Thymus (tissue), 14 donors: ENCODE measurements around the gene PLD3. TPM values are rescaled to one million over a fixed set of nuclear protein-coding genes. Genes with fewer than 3 reads are reported as not detected.
A peak's percentile ranks its signal among the peaks of the same experiment; 100 is the strongest.

Experiments
- DNase-seq, 9 donors: peaks; one replicate each; pipeline ENCODE4 v3.0.0-alpha.2; 2013; ENCODE audit warnings: low spot score in 9 of 9, low read depth in 6 of 9, missing footprints in 1 of 9
- H3K27ac ChIP-seq, 2 donors: one replicate each; pipeline ENCODE4 v1.5.1; 2013; ENCODE audit warnings: control low read depth in 1 of 2, low read depth in 1 of 2, low read length in 1 of 2, mild to moderate bottlenecking in 1 of 2, moderate library complexity in 1 of 2
- H3K27me3 ChIP-seq, 2 donors: one replicate each; pipeline ENCODE4 v1.5.1; 2013; ENCODE audit warnings: low read length in 1 of 2; ENCODE audit not compliant: control insufficient read depth in 2 of 2, insufficient read depth in 1 of 2
- H3K36me3 ChIP-seq, 2 donors: one replicate each; pipeline ENCODE4 v1.5.1; 2013; ENCODE audit warnings: low read length in 1 of 2, mild to moderate bottlenecking in 1 of 2, moderate library complexity in 1 of 2; ENCODE audit not compliant: control insufficient read depth in 2 of 2, insufficient read depth in 2 of 2
- H3K4me1 ChIP-seq, 2 donors: one replicate each; pipeline ENCODE4 v1.5.1; 2013; ENCODE audit warnings: low read length in 2 of 2; ENCODE audit not compliant: control insufficient read depth in 2 of 2, insufficient read depth in 2 of 2
- H3K4me3 ChIP-seq, 2 donors: one replicate each; pipeline ENCODE4 v1.5.1; 2013; ENCODE audit warnings: low read length in 2 of 2, control low read depth in 1 of 2, mild to moderate bottlenecking in 1 of 2
- H3K9me3 ChIP-seq, 2 donors: one replicate each; pipeline ENCODE4 v1.5.1; 2013; ENCODE audit warnings: low read length in 1 of 2, mild to moderate bottlenecking in 1 of 2; ENCODE audit not compliant: control insufficient read depth in 2 of 2, insufficient read depth in 1 of 2
- WGBS: extraction: QIAGEN DNeasy Blood & Tissue Kit; methylation state at CpG from one replicate; pipeline ENCODE4 v1.1.7; 2013; 5-methylcytosine and 5-hydroxymethylcytosine counted together
- long read RNA-seq, 10 donors: transcript quantifications; one replicate each; lab custom pipeline, GENCODE V29; 2026
- polyA plus RNA-seq: library from polyadenylated mRNA; stranded (reverse); fragments of 200-250 nt; gene quantifications from one replicate; pipeline ENCODE4 v1.2.3, GENCODE V29; 2013
- total RNA-seq: library from RNA; stranded (reverse); fragments of 120-200 nt; gene quantifications from one replicate; pipeline ENCODE4 v1.2.4, GENCODE V29; 2013
- donor health status: healthy.

PLD3 gene, protein sequence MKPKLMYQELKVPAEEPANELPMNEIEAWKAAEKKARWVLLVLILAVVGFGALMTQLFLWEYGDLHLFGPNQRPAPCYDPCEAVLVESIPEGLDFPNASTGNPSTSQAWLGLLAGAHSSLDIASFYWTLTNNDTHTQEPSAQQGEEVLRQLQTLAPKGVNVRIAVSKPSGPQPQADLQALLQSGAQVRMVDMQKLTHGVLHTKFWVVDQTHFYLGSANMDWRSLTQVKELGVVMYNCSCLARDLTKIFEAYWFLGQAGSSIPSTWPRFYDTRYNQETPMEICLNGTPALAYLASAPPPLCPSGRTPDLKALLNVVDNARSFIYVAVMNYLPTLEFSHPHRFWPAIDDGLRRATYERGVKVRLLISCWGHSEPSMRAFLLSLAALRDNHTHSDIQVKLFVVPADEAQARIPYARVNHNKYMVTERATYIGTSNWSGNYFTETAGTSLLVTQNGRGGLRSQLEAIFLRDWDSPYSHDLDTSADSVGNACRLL
- total RNA-seq (70.3 TPM), polyA plus RNA-seq (108 TPM)
- long read RNA-seq, donor 1, partial matches to known transcripts: 0 of 2 reads
- long read RNA-seq, donor 1, other reads (novel, unspliced or antisense): 0 of 2 reads
- long read RNA-seq, donor 2, transcript PLD3-213 (3 exons, 750 nt): major isoform, 8 of 64 reads
- long read RNA-seq, donor 2, partial matches to known transcripts: 38 of 64 reads
- long read RNA-seq, donor 2, other reads (novel, unspliced or antisense): 9 of 64 reads
- long read RNA-seq, donor 3, partial matches to known transcripts: 20 of 32 reads
- long read RNA-seq, donor 3, other reads (novel, unspliced or antisense): 6 of 32 reads
- long read RNA-seq, donor 4, partial matches to known transcripts: 5 of 9 reads
- long read RNA-seq, donor 4, other reads (novel, unspliced or antisense): 0 of 9 reads
- long read RNA-seq, donor 5, partial matches to known transcripts: 40 of 52 reads
- long read RNA-seq, donor 5, other reads (novel, unspliced or antisense): 7 of 52 reads
- long read RNA-seq, donor 6, transcript PLD3-213 (3 exons, 750 nt): major isoform, 5 of 27 reads
- long read RNA-seq, donor 6, partial matches to known transcripts: 10 of 27 reads
- long read RNA-seq, donor 6, other reads (novel, unspliced or antisense): 8 of 27 reads
- long read RNA-seq, donor 7, partial matches to known transcripts: 14 of 18 reads
- long read RNA-seq, donor 7, other reads (novel, unspliced or antisense): 0 of 18 reads
- long read RNA-seq, donor 8, partial matches to known transcripts: 13 of 16 reads
- long read RNA-seq, donor 8, other reads (novel, unspliced or antisense): 0 of 16 reads
- long read RNA-seq, donor 9, partial matches to known transcripts: 13 of 16 reads
- long read RNA-seq, donor 9, other reads (novel, unspliced or antisense): 0 of 16 reads
- long read RNA-seq, donor 10, partial matches to known transcripts: 13 of 20 reads
- long read RNA-seq, donor 10, other reads (novel, unspliced or antisense): 0 of 20 reads

DNA sequence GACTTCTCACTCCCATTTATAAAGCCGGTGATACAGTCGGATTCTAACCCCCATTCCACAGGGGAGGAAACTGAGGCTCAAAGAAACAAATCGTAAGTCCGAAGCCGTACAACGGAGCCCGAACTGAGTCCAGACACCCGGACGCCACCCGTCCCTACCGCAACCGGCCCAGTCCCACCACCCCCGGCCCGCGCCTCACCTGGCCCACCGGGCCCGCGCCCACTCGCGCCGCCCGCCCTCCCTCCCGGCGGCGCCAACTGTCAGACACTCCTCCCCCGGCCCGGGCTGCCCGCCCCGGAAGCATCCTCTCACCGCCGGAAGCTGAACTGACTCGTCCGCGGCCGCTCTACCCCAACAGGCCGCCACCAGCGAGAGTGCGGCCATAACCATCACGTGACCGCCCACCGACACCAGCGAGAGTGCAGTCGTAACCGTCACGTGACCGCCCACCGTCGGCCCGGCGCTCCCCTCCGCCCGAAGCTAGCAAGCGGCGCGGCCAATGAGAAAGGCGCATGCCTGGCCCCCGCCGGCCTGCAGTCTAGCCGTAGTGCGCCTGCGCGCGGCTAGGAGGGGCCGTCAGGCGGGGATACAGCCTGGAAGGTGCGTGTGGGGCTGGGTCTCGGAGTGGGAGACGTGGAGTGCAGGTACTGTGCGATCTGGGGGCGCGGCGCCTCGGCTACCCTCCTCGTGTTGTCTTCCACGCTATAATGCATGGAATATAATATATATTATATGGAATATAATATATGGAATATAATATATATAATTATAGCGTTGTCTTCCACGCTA, at the start of gene PLD3, which contains the start of gene C19orf47:
Gene PLD3, plus strand, starts transcription at position 571 of the 789 bp plus-strand sequence. CDS start 17,789 bp downstream, outside the sequence.
Gene C19orf47, minus strand, starts transcription at position 273 of the 789 bp plus-strand sequence. CDS start 6,540 bp downstream, outside the sequence.
- Histone ChIP-seq H3K27me3 (no peaks in the 10 kb centered on the region), H3K4me1 (peaks cover 7 to 13% of the 10 kb centered on the region in 2 donors), H3K4me3 (peak within 1 kb of the TSS; percentile 66 to 76), H3K9me3 (no peaks in the 10 kb centered on the region), H3K36me3 (peaks cover 0 to 3% of the 10 kb centered on the region in 2 donors), H3K27ac (peak within 1 kb of the TSS; percentile 82)
- DNase-seq: peak; percentile 91 to 99 (median 97)
- under 1% methylated on average over 77 of the region's 77 CpGs for whole genome bisulfite sequencing

DNA sequence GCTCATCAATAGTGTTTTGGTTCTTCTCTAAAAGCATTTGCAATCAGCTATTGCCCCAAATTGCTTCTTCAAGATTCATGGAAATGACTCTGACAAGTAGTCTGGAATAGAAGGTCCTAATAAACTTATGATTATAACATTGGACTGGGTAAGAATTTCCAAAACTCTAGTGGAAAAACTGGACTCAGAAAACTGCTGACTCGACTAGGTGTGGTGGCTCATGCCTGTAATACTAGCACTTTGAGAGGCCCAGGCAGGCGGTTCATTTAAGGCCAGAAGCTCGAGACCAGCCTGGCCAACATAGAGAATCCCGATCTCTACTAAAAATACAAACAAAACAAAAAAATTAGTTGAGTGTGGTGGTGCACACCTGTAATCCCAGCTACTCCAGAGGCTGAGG, 47.8 kb upstream of the PLD3 start:
- Histone ChIP-seq H3K4me3 (no peak overlapping the region), H3K27ac (no peak overlapping the region), H3K27me3 (no peaks in the 10 kb centered on the region), H3K36me3 (no peaks in the 10 kb centered on the region), H3K4me1 (no peaks in the 10 kb centered on the region), H3K9me3 (no peaks in the 10 kb centered on the region)
- DNase-seq: no peak
- 97% methylated on average over 4 of the region's 4 CpGs for WGBS

DNA sequence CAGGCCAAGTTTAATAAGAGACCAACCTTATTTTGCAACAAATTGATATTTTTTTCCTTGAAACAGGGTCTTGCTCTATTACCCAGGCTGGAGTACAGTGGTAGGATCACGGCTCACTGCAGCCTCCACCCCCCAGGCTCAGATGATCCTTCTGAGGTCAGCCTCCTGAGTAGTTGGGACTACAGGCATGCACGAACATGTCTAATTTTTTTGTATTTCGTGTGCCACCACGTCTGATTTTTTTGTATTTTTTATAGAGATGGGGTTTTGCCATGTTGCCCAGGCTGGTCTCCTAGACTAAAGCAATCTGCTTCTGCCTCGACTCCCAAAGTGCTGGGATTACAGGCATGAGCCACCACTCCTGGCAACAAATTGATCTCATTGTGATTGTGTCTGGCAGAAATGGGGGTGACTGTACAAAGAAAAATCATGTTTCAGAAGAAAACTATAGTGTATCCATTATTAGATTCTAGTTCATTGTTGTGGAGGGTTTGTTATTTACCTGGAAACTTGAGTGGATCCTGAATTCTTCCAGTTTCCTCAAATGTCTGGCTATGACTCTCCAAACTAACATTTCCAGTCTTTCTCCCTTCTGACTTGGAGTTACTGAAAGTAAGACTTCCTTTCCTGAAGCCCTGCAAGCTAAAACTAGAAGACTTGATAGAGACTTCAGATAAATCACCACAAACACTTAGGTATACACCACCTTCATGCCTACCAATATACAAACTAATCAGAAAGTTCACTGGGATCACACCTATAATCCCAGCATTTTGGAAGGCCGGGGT, 46.1 kb upstream of the PLD3 start:
- no peak for DNase-seq
- H3K9me3 ChIP-seq: no peaks in the 10 kb centered on the region
- no peaks in the 10 kb centered on the region for H3K36me3 ChIP-seq
- WGBS: 94% methylated on average over 6 of the region's 6 CpGs
- H3K27me3 ChIP-seq: no peaks in the 10 kb centered on the region
- no peak overlapping the region for H3K27ac ChIP-seq
- no peak overlapping the region for H3K4me3 ChIP-seq
- no peaks in the 10 kb centered on the region for H3K4me1 ChIP-seq

DNA sequence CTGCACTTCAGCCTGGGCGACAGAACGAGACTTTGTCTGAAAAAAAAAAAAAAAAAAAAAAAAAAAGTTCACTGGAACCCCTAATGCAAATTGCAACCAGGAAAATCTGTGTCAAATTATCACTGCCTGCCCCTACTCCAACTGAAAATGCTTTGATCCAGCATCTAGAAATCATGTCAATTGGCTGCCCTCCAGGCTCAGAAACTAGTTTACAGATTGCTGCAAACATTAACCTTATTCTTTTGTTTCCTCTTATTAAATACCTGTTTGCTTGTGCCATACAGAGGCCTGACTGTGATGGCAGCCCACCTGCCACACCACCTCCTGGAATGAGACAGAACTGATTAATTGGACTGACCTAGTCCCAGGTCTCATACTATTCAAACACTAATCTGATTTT, 44.7 kb upstream of the PLD3 start:
- no peaks in the 10 kb centered on the region for H3K4me1 ChIP-seq
- no peak for DNase-seq
- 98% methylated on average over 2 of the region's 2 CpGs for WGBS

DNA sequence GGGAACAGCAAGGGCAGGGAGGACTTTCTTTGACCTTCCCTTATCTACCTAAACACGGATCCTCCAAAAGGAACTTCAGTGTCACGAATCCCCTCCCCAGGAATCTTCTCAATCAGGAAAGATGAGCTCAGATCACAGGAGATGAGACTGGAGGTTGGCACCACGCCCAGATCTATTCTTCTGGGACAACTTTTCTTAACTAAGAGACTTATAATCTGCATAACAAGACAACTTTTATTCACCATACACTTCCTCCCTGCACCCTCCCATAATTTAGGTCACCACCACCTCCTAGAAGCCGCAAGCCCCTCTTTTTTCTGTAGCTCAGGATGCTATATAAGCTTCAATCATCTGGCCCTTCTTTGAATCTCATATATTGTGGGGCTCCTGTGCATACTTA, 44.2 kb upstream of the PLD3 start:
- Histone ChIP-seq H3K4me1 (no peaks in the 10 kb centered on the region), H3K27me3 (no peaks in the 10 kb centered on the region), H3K4me3 (no peak overlapping the region), H3K36me3 (no peaks in the 10 kb centered on the region), H3K9me3 (no peaks in the 10 kb centered on the region), H3K27ac (peak overlapping the region in 1 of 2 donors; percentile 5)
- DNase-seq: no peak
- 92% methylated on average over 4 of the region's 4 CpGs for WGBS

More for the DNA sequence above, 44.7 kb upstream of the PLD3 start:
- Histone ChIP-seq H3K4me3 (no peak overlapping the region), H3K27ac (no peak overlapping the region), H3K36me3 (no peaks in the 10 kb centered on the region), H3K27me3 (no peaks in the 10 kb centered on the region), H3K9me3 (no peaks in the 10 kb centered on the region)

DNA sequence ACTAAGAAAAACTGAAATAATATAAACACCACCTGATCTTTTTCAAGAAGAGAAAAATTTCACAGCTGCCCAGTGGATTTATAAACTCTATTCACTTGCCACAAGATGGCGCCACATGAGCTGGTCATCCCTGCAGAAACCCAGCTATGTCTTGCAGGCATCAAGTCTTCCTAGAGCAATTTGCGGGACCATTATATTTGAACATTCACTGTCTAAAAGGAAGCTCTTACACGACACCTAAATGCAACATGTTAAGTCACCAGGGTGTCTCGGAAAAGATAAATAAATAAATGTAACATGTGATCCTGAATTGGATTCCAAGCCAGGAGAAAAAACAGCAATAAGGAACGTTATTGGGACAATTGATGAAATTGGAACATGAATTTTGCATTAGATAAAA, 43.1 kb upstream of the PLD3 start:
- Histone ChIP-seq H3K4me1 (no peaks in the 10 kb centered on the region), H3K27ac (no peak overlapping the region), H3K36me3 (no peaks in the 10 kb centered on the region), H3K27me3 (no peaks in the 10 kb centered on the region), H3K9me3 (no peaks in the 10 kb centered on the region), H3K4me3 (no peak overlapping the region)
- DNase-seq: peak; percentile 41 to 88 (median 74)
- 20% methylated on average over 5 of the region's 5 CpGs for WGBS

DNA sequence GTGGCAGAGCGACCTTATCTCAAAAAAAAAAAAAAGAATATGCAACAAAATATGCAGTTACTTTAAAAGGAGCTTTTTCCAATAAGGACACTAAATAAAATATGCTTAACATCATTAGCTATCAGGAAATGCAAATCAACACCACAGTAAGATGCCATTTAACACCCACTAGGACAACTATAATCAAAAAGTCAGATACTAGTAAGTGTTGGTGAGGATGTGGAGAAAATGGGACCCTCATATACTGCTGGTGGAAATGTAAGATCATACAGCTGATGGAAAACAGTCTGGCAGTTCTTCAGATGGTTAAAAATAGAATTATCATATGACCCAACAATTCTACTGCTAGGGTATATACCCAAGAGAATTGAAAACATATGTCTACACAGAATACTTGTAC, 38.8 kb upstream of the PLD3 start:
- DNase-seq: no peak
- Histone ChIP-seq H3K27ac (no peak overlapping the region), H3K4me3 (no peak overlapping the region), H3K36me3 (peaks cover 0 to 5% of the 10 kb centered on the region in 2 donors), H3K4me1 (no peaks in the 10 kb centered on the region), H3K27me3 (no peaks in the 10 kb centered on the region), H3K9me3 (no peaks in the 10 kb centered on the region)
- WGBS: 96% methylated on average over 1 of the region's 1 CpG
